A549 (cell line): ENCODE measurements around the gene TNS1. TPM values are rescaled to one million over a fixed set of nuclear protein-coding genes. Genes with fewer than 3 reads are reported as not detected.

Experiments used
- ATAC-seq, 2 experiments: fragments of 200-7000 bp in 1 of 2; fragments of >200 bp in 1 of 2; cut with Nextera tagmentation in 1 of 2; cut with Tn5 transposase in 1 of 2; 3 replicates each; pipeline versions ENCODE4 v1.8.0 to v1.9.1; 2018 to 2020; ENCODE audit warnings: mild to moderate bottlenecking in 1 of 2, moderate library complexity in 1 of 2
- CTCF ChIA-PET: fragments of 300-600 bp; sonication (Branson Sonifier 250); formaldehyde crosslinking; extraction: SDS; loops from one replicate; lab custom pipeline; 2021; ENCODE audit warnings: antibody characterized with exemption, inconsistent platforms; lab: Yijun Ruan, JAX
- POLR2A ChIA-PET: fragments of 350-600 bp; formaldehyde crosslinking; extraction: SDS; loops from one replicate; lab custom pipeline; 2021; ENCODE audit warnings: antibody characterized with exemption, inconsistent platforms; lab: Yijun Ruan, JAX
- DNase-seq, 2 experiments: peaks; one replicate each; pipeline versions ENCODE4 v3.0.0 to v3.0.0-alpha.2; 2011 to 2016; ENCODE audit warnings: low read depth in 1 of 2, low spot score in 1 of 2
- FAIRE-seq: peaks from 2 replicates; lab custom pipeline; 2011; peaks lifted over from hg19 to GRCh38; lab: Jason Lieb, UNC
- H3K27ac ChIP-seq, 2 experiments: fragments of >200 bp; sonication (Bioruptor Twin); formaldehyde crosslinking; 3 replicates each; pipeline ENCODE4 v1.5.1; 2016 to 2017
- H3K4me1 ChIP-seq: fragments of >200 bp; sonication (Bioruptor Twin); formaldehyde crosslinking; 3 replicates; pipeline ENCODE4 v1.6.1; 2016
- H3K4me2 ChIP-seq: fragments of >200 bp; sonication (Bioruptor Twin); formaldehyde crosslinking; 3 replicates; pipeline ENCODE4 v1.6.1; 2016
- H3K4me3 ChIP-seq: fragments of >200 bp; sonication (Bioruptor Twin); formaldehyde crosslinking; 3 replicates; pipeline ENCODE4 v1.5.1; 2016
- H3K9me3 ChIP-seq: fragments of >200 bp; sonication (Bioruptor Twin); formaldehyde crosslinking; 3 replicates; pipeline ENCODE4 v1.6.1; 2016
- BHLHE40 ChIP-seq: IDR thresholded peaks from 2 replicates; pipeline ENCODE4 v1.6.1; 2012; ENCODE audit warnings: low read depth, low read length, inconsistent platforms
- CBX8 ChIP-seq: fragments of 200-600 bp; sonication (generic); IDR thresholded peaks from 2 replicates; pipeline ENCODE4 v1.6.1; 2016
- EHF ChIP-seq: fragments of 250-450 bp; sonication (Bioruptor Pico); IDR thresholded peaks from 2 replicates; pipeline ENCODE4 v1.5.0; 2020; ENCODE audit warnings: mild to moderate bottlenecking
- EHMT2 ChIP-seq: fragments of 200-600 bp; sonication (generic); IDR thresholded peaks from 2 replicates; pipeline ENCODE4 v1.6.1; 2016; ENCODE audit warnings: antibody characterized with exemption, low read depth, mild to moderate bottlenecking, moderate library complexity
- EP300 ChIP-seq, 2 experiments: fragments of >200 bp; sonication (Bioruptor Twin); formaldehyde crosslinking; IDR thresholded peaks; 2 replicates in 1 of 2; 3 replicates in 1 of 2; pipeline ENCODE4 v1.6.1; 2016 to 2017
- ESRRA ChIP-seq: fragments of 150-350 bp; IDR thresholded peaks from 2 replicates; pipeline ENCODE4 v1.6.1; 2014; ENCODE audit warnings: mild to moderate bottlenecking, low read length, borderline replicate concordance
- HDAC2 ChIP-seq: fragments of 200-600 bp; sonication (generic); IDR thresholded peaks from 2 replicates; pipeline ENCODE4 v1.6.1; 2016
- HOXA7 ChIP-seq: fragments of 250-450 bp; sonication (Bioruptor Pico); IDR thresholded peaks from 2 replicates; pipeline ENCODE4 v1.5.0; 2020; ENCODE audit warnings: mild to moderate bottlenecking, moderate library complexity
- HOXB13 ChIP-seq: fragments of 250-450 bp; sonication (Bioruptor Pico); IDR thresholded peaks from 2 replicates; pipeline ENCODE4 v1.5.0; 2020; ENCODE audit warnings: low read depth, mild to moderate bottlenecking, moderate library complexity
- HOXB5 ChIP-seq: fragments of 250-450 bp; sonication (Bioruptor Pico); IDR thresholded peaks from 2 replicates; pipeline ENCODE4 v1.5.0; 2020; ENCODE audit warnings: mild to moderate bottlenecking, moderate library complexity
- JUN ChIP-seq, 2 experiments: fragments of >200 bp; sonication (Bioruptor Twin); formaldehyde crosslinking; IDR thresholded peaks; 2 replicates in 1 of 2; 3 replicates in 1 of 2; pipeline ENCODE4 v1.6.1; 2016 to 2017
- KDM5A ChIP-seq: fragments of 200-600 bp; sonication (generic); IDR thresholded peaks from 2 replicates; pipeline ENCODE4 v1.6.1; 2016; ENCODE audit warnings: antibody characterized with exemption, mild to moderate bottlenecking
- MAFK ChIP-seq: fragments of 450-650 bp; IDR thresholded peaks from 2 replicates; pipeline ENCODE4 v1.6.1; 2014; ENCODE audit not compliant: partially characterized antibody
- MYC ChIP-seq: IDR thresholded peaks from 2 replicates; pipeline ENCODE4 v1.6.1; 2012; ENCODE audit warnings: mild to moderate bottlenecking, inconsistent platforms, low read length, improper control_type of control experiment, borderline replicate concordance
- NPAS2 ChIP-seq: fragments of 250-450 bp; sonication (Bioruptor Pico); IDR thresholded peaks from 2 replicates; pipeline ENCODE4 v1.8.0; 2022; ENCODE audit warnings: mild to moderate bottlenecking, moderate library complexity, borderline replicate concordance
- NR3C1 ChIP-seq: fragments of >200 bp; sonication (Bioruptor Twin); formaldehyde crosslinking; IDR thresholded peaks from 3 replicates; pipeline ENCODE4 v1.6.1; 2017
- POLR2AphosphoS2 ChIP-seq: conservative IDR thresholded peaks from 2 replicates; pipeline ENCODE4 v1.6.1; 2012; ENCODE audit warnings: low read length, improper control_type of control experiment, inconsistent platforms
- SMC3 ChIP-seq: fragments of >200 bp; sonication (Bioruptor Twin); formaldehyde crosslinking; IDR thresholded peaks from 3 replicates; pipeline ENCODE4 v1.6.1; 2018; ENCODE audit warnings: inconsistent platforms
- TFCP2L1 ChIP-seq: fragments of 250-450 bp; sonication (Bioruptor Pico); IDR thresholded peaks from 2 replicates; pipeline ENCODE4 v1.5.0; 2021; ENCODE audit warnings: mild to moderate bottlenecking
- TP53 ChIP-seq: fragments of 250-450 bp; sonication (Bioruptor Pico); IDR thresholded peaks from 2 replicates; pipeline ENCODE4 v1.5.0; 2021; ENCODE audit warnings: mild to moderate bottlenecking, moderate library complexity
- ZC3H11A ChIP-seq: fragments of 450-650 bp; IDR thresholded peaks from 2 replicates; pipeline ENCODE4 v1.6.1; 2014; ENCODE audit warnings: antibody characterized with exemption, mild to moderate bottlenecking
- ZFP36 ChIP-seq: fragments of 450-650 bp; IDR thresholded peaks from 2 replicates; pipeline ENCODE4 v1.6.1; 2014; ENCODE audit warnings: borderline replicate concordance; ENCODE audit not compliant: partially characterized antibody
- ZNF302 ChIP-seq: fragments of 250-450 bp; sonication (Bioruptor Pico); IDR thresholded peaks from 2 replicates; pipeline ENCODE4 v1.9.0; 2021; ENCODE audit warnings: inconsistent platforms, mild to moderate bottlenecking, moderate library complexity
- WGBS: methylation state at CpG from one replicate; pipeline ENCODE4 v1.1.6; 2017; ENCODE audit errors: missing lambda C conversion rate; 5-methylcytosine and 5-hydroxymethylcytosine counted together
- polyA plus RNA-seq, 4 experiments: library from polyadenylated mRNA; depleted of rRNA in 3 of 4; stranded (reverse); fragments of >200 nt; fragmentation: RNase III in 1 of 4; extraction: RNeasy Plus Mini Kit Qiagen cat#74134 plus additional on column Dnase treatment in 1 of 4; gene quantifications; 2 replicates in 3 of 4; 3 replicates in 1 of 4; pipeline ENCODE4 v1.2.3, GENCODE V29; 2011 to 2017
- TF ChIP-seq, protein P1 (sequence below): IDR thresholded peaks from 2 replicates; pipeline ENCODE4 v1.6.1; 2012
- TF ChIP-seq, protein P2 (sequence below): fragments of >200 bp; sonication (Bioruptor Twin); formaldehyde crosslinking; IDR thresholded peaks from 3 replicates; pipeline ENCODE4 v1.6.1; 2016
- TF ChIP-seq, protein P3 (sequence below): fragments of 250-450 bp; sonication (Bioruptor Pico); IDR thresholded peaks from 2 replicates; pipeline ENCODE4 v1.5.0; 2020; ENCODE audit warnings: low read depth, mild to moderate bottlenecking, moderate library complexity
- TF ChIP-seq, protein P4 (sequence below): fragments of 150-350 bp; IDR thresholded peaks from 2 replicates; pipeline ENCODE4 v1.6.1; 2014; ENCODE audit warnings: low read depth, mild to moderate bottlenecking, low read length
- TF ChIP-seq, protein P5 (sequence below): IDR thresholded peaks from 2 replicates; pipeline ENCODE4 v1.6.1; 2012

Gene TNS1
- polyA plus RNA-seq, 2 of the 4 experiments (the other 2 are of a cell fraction): 4.9 to 10.6 TPM

DNA sequence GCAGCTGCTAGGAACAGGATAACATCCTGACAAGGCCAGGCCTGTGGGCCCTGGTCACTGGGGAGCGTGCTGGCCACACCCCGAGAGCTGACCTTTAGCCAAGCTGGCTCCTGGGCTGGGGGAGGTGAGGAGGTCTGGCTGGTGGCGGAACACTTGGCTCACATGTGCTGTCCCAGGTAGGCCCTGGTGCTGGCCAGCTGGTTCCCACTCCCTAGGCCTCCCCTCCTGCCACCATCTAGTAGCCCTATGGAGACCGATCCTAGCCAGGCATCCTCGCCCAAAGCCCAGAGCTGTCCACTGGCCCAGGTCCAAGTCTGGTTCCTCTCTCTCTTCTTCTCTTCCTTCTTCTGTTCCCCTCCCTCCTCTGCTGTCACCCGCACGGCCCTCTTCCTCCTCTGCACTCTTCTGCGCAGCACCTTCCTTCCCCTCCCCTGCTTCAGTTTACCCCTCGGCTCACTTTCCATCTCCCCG, 52.4 kb downstream of the TNS1 start:
- DNase-seq (no peak), FAIRE-seq (no peak), ATAC-seq (peak in 1 of 2 experiments; percentile 18; a peak in 2 of 6 replicates)
- ChIA-PET POLR2A (no interaction called here), CTCF (interaction anchor here (1.1 to 2.1 kb wide), 5 partner anchors 12 to 161 kb away, joined by 3 to 10 read pairs (median 3); no protein-coding TSS in a partner anchor)
- H3K4me1 ChIP-seq: peaks cover 17% of the 10 kb centered on the region
- H3K4me3 ChIP-seq: no peak overlapping the region
- H3K9me3 ChIP-seq: no peaks in the 10 kb centered on the region
- 85% methylated on average over 9 of the region's 10 CpGs for WGBS
- H3K27ac ChIP-seq: peak overlapping the region in 1 of 2 experiments; percentile 18; a peak in 3 of 6 replicates
- H3K4me2 ChIP-seq: 0 out of 3 replicates have a peak overlapping the region, but pooled peaks have one; percentile 10
- no peak for TF ChIP-seq ZC3H11A
- no peak for TF ChIP-seq POLR2AphosphoS2
- no peak for TF ChIP-seq ZNF302 (CRISPR knock-in tag)
- no peak for TF ChIP-seq TFCP2L1 (CRISPR knock-in tag)
- no peak for TF ChIP-seq EHF
- no peak for TF ChIP-seq KDM5A
- TF ChIP-seq SMC3: no peak
- TF ChIP-seq ESRRA: no peak
- TF ChIP-seq, protein P1, sequence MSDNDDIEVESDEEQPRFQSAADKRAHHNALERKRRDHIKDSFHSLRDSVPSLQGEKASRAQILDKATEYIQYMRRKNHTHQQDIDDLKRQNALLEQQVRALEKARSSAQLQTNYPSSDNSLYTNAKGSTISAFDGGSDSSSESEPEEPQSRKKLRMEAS: no peak
- TF ChIP-seq, protein P2, sequence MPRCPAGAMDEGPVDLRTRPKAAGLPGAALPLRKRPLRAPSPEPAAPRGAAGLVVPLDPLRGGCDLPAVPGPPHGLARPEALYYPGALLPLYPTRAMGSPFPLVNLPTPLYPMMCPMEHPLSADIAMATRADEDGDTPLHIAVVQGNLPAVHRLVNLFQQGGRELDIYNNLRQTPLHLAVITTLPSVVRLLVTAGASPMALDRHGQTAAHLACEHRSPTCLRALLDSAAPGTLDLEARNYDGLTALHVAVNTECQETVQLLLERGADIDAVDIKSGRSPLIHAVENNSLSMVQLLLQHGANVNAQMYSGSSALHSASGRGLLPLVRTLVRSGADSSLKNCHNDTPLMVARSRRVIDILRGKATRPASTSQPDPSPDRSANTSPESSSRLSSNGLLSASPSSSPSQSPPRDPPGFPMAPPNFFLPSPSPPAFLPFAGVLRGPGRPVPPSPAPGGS: no peak
- no peak for TF ChIP-seq NPAS2 (CRISPR knock-in tag)
- no peak for TF ChIP-seq TP53 (CRISPR knock-in tag)
- TF ChIP-seq, protein P3, sequence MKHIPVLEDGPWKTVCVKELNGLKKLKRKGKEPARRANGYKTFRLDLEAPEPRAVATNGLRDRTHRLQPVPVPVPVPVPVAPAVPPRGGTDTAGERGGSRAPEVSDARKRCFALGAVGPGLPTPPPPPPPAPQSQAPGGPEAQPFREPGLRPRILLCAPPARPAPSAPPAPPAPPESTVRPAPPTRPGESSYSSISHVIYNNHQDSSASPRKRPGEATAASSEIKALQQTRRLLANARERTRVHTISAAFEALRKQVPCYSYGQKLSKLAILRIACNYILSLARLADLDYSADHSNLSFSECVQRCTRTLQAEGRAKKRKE: no peak
- TF ChIP-seq HOXA7: no peak
- no peak for TF ChIP-seq JUN (IDR thresholded peaks at IDR 0.05)

DNA sequence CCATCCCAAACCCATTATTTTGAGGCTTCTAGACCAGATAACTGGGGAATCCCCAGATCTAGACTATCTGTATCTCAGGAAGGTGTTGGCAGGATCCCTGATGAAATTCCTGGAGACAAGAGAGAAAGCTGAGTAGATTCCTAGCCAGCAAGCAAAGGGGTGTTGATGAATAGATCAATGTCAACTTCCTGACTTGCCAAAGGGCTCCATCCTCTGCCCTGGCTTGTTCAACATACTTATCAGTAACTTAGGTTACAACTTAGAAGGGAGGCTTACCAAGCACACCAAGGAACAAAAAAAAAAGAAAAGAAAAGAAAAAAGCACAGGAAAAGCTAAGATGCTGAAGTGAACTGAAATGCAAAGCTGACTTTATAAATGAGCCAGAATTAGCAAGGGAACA, 53.3 kb downstream of the TNS1 start:
- FAIRE-seq (no peak), ATAC-seq (no peak), DNase-seq (no peak)
- CTCF ChIA-PET: interaction anchor here (0.6 to 2.6 kb wide), 5 partner anchors 11 to 160 kb away, joined by 3 to 9 read pairs (median 5); no protein-coding TSS in a partner anchor
- Histone ChIP-seq H3K27ac (no peak overlapping the region), H3K9me3 (no peaks in the 10 kb centered on the region), H3K4me2 (no peak overlapping the region), H3K4me1 (peaks cover 17% of the 10 kb centered on the region), H3K4me3 (no peak overlapping the region)
- TF ChIP-seq ZNF302 (CRISPR knock-in tag): no peak
- TF ChIP-seq HDAC2: no peak
- no peak for TF ChIP-seq HOXB13 (CRISPR knock-in tag)
- no peak for TF ChIP-seq EP300 (IDR thresholded peaks at IDR 0.05)
- TF ChIP-seq BHLHE40: no peak
- TF ChIP-seq, protein P4, sequence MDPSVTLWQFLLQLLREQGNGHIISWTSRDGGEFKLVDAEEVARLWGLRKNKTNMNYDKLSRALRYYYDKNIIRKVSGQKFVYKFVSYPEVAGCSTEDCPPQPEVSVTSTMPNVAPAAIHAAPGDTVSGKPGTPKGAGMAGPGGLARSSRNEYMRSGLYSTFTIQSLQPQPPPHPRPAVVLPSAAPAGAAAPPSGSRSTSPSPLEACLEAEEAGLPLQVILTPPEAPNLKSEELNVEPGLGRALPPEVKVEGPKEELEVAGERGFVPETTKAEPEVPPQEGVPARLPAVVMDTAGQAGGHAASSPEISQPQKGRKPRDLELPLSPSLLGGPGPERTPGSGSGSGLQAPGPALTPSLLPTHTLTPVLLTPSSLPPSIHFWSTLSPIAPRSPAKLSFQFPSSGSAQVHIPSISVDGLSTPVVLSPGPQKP: no peak
- no peak for TF ChIP-seq MAFK
- TF ChIP-seq, protein P1: no peak
- TF ChIP-seq SMC3: no peak
- TF ChIP-seq, protein P5, sequence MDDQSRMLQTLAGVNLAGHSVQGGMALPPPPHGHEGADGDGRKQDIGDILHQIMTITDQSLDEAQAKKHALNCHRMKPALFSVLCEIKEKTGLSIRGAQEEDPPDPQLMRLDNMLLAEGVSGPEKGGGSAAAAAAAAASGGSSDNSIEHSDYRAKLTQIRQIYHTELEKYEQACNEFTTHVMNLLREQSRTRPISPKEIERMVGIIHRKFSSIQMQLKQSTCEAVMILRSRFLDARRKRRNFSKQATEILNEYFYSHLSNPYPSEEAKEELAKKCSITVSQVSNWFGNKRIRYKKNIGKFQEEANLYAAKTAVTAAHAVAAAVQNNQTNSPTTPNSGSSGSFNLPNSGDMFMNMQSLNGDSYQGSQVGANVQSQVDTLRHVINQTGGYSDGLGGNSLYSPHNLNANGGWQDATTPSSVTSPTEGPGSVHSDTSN: no peak
- TF ChIP-seq ZFP36: no peak
- TF ChIP-seq MYC: no peak
- no peak for TF ChIP-seq HOXB5 (CRISPR knock-in tag)
- TF ChIP-seq EHMT2: no peak
- no peak for TF ChIP-seq KDM5A
- no peak for TF ChIP-seq HOXA7
- no peak for TF ChIP-seq CBX8
- no peak for TF ChIP-seq NR3C1
- POLR2A ChIA-PET: no interaction called here
